ENCODE data around the gene COMMD10.

Gene COMMD10

GRCh38 chr5:116291271-116291670, 206.4 kb downstream of the COMMD10 start:
- DNase-seq (ENCODE audit: low spot score), result no peak

GRCh38 chr5:116292321-116292720, 207.5 kb downstream of the COMMD10 start:
- no peak for DNase-seq (ENCODE audit: low spot score)

GRCh38 chr5:116296335-116297072, 211.7 kb downstream of the COMMD10 start:
- DNase-seq (ENCODE audit: low spot score), result no peak

- DNase-seq (ENCODE audit: low spot score), result no peak
Measured at GRCh38 chr5:116297296-116297814, 212.5 kb downstream of the COMMD10 start.

- DNase-seq (ENCODE audit: low spot score), result no peak
Measured at GRCh38 chr5:116299746-116300640, 215.2 kb downstream of the COMMD10 start.

GRCh38 chr5:116301110-116301509, 216.3 kb downstream of the COMMD10 start:
- DNase-seq (ENCODE audit: low spot score), result no peak

GRCh38 chr5:116303340-116303739, 218.5 kb downstream of the COMMD10 start:
- DNase-seq (ENCODE audit: low spot score), result no peak

GRCh38 chr5:116303810-116304209, 219.0 kb downstream of the COMMD10 start:
- DNase-seq (ENCODE audit: low spot score), result no peak

GRCh38 chr5:116305899-116306298, 221.1 kb downstream of the COMMD10 start:
- DNase-seq (ENCODE audit: low spot score), result no peak

- DNase-seq (ENCODE audit: low spot score), result no peak
Measured at GRCh38 chr5:116306846-116307245, 222.0 kb downstream of the COMMD10 start.

- DNase-seq (ENCODE audit: low spot score), result no peak
Measured at GRCh38 chr5:116308391-116308790, 223.6 kb downstream of the COMMD10 start.

GRCh38 chr5:116313366-116313765, 228.5 kb downstream of the COMMD10 start:
- DNase-seq (ENCODE audit: low spot score), result no peak

GRCh38 chr5:116315531-116315930, 230.7 kb downstream of the COMMD10 start:
- no peak for DNase-seq (ENCODE audit: low spot score)

- no peak for DNase-seq (ENCODE audit: low spot score)
Measured at GRCh38 chr5:116318091-116318854, 233.4 kb downstream of the COMMD10 start.

GRCh38 chr5:116320486-116320885, 235.7 kb downstream of the COMMD10 start:
- no peak for DNase-seq (ENCODE audit: low spot score)

GRCh38 chr5:116329503-116329902, 244.7 kb downstream of the COMMD10 start:
- DNase-seq (ENCODE audit: low spot score), result no peak

GRCh38 chr5:116340799-116341198, 256.0 kb downstream of the COMMD10 start:
- no peak for DNase-seq (ENCODE audit: low spot score)
